ENCODE measurements around the gene ZNF25.

DNA sequence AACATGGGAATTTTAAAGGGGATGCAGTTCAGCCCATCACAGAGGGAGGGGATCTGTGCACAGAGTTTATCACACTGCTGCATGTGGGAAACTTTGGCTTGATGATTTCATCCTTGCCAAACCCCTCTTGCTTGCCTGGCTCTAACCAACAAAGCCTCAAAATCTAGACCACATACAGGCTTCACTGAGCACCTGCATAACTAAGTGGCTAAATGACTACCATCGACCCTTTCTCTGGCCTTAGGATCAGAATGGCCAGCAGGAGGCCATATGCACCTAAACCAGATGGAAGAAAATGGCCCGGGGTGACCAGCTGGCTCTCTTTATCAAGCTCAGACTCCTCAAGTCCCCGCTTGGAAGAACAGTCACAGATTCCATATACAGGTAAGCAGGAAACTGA is 15.6 kb upstream of the ZNF25 start:
- no peak for TF ChIP-seq GATA2 (IDR thresholded peaks at IDR 0.05; ENCODE audit: low read depth, low read length)
- TF ChIP-seq GATA3 (IDR thresholded peaks at IDR 0.05; ENCODE audit: low read depth, low read length) = no peak

Data from SH-SY5Y (cell line).